Fibroblast of skin of back (primary cell): Measurements from ENCODE around the gene LRRC37A.
"Not testable (repeated sequence)": the region's sequence is repeated elsewhere in the genome, so short reads cannot be mapped to it uniquely, and the experiment has no call there.

ENCODE experiments used
- DNase-seq: peaks from one replicate; pipeline ENCODE4 v3.0.0-alpha.2; 2013

Gene LRRC37A

DNA sequence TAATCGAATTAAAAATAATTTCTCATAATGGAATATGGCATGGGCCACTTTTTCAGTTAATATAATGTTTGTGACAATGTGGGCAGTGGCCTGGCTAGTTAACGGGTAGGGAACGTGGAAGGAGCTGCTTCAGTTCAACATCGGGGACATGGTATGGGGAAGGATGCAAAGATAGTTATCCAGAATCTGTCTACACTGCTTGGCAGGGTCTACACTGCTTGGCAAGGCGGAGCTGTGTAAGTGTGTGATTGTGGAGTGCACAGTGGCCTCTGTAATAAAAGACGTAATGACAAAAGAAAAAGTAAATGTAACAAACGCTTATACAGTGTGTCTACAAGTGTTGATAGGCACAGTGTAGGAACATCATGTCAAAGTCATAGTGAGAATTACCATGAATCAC lies 7.3 kb upstream of the LRRC37A start:
- DNase-seq, result not testable (repeated sequence)

DNA sequence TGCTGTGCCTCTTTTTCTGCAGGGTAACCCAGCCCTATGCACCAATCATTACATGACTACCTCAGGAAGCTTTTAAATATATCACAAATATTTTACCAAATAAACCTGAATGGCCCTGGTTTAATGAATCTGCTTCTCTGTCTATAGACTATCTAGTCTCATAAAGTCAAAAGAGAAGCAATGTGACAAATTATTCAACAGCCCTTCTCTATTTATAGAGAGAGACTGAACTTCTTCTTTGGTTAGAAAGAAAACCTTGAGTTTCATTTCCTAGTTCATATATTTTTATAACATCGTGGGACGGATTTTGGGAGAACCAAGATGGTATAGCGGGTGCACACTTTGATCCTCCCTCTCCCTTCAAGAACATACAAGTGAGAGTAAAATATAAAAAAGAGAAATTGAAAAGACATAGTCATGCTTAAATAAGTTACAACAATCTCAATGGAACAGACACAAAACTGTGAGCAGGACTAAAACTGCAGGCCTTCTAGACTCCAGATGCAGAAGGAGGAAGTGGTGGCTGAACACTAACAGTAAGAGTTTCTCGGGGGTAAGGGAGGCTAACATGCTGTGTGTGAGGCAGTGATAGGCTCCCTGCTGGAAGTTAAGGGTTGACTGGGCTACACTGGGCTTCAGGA lies 3.9 kb upstream of the LRRC37A start:
- DNase-seq, result not testable (repeated sequence)

DNA sequence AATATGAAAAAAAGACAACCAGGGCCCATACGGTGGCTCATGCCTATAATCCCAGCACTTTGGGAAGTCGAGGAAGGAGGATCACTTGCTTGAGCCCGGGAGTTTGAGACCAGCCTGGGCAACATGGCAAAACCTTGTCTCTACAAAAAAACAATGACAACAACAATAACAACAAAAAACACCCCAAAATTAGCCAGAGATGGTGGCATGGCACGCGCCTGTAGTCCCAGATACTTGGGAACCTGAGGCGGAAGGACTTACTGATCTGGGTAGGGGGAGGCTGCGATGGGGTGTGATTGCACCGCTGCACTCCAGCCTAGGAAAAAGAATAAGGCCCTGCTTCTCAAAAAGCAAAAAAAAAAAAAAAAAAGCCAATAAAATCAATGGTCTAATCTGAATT lies 3.3 kb upstream of the LRRC37A start:
- not testable (repeated sequence) for DNase-seq

DNA sequence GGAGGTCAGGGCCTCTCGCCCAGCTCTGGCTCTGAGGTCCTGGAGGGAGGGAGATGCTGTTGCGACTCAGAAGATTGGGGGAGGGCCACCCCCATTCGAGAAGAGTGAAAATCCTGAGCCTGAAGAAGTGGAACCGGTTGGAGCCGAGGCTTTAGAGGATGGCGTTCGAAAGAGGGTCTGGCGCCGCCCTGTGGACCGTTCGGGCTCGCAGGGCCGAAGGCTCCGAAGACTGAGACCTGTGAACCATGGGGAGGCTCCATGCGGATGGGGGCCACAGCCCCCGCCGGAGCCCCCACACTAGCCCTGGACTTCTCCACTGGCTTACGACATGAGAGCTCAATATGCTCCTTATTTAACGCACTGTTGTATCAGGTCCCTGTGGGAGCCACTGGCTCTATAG lies 46.3 kb downstream of the LRRC37A start:
- not testable (repeated sequence) for DNase-seq

DNA sequence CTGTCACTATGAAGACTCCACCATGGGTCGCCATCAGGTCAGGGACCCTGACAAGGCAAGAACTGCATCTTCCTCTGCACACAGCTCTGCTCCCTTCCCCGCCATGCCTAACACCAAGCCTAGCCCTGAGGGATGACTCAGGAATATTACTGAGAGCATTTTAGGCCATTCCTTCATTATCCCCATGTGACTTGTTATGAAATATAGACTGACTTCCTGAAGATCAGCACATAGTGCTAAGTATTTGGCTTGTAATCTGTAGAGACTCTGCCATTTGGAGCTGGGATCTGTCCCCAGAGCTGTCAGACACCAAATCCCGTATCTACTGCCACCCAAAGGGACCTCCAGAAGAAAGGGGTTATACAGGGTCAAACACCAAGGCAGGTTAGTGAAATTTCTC lies 47.2 kb downstream of the LRRC37A start:
- DNase-seq, result not testable (repeated sequence)

DNA sequence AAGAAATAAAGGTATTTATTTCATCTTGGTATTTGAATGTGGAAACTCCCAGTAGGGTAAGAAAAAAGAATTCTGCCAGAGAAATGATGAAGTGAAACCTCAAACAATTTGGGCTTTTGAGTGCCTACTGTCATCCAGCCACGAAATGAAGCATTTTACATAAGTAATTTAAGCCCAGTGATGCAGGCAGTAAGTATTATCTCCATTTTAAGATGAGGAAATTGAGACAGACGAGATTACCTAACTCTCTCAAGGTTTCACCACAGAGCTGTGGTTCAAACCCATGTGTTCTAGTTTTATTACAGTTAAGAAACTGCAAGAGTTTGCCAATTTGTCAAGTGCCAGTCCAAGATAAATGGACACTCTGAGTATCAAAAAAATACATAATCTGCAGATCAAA lies 53.4 kb downstream of the LRRC37A start:
- not testable (repeated sequence) for DNase-seq

DNA sequence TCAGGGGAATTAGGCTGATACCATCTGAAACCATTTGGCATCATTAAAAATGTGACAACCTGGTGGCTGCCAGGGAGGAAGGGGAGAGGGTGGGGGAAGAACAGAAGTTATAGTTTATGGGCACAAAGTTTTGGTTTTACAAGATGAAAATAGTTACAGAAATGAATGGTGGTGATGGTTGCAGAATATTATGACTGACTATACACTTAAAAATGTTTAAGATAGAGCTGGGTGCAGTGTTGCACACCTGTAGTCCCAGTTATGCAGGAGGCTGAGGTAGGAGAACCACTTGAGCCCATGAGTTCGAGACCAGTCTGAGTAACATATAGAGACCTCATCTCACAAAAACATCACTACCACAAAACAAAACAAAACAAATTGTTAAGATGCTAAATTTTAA lies 54.1 kb downstream of the LRRC37A start:
- DNase-seq, result not testable (repeated sequence)

DNA sequence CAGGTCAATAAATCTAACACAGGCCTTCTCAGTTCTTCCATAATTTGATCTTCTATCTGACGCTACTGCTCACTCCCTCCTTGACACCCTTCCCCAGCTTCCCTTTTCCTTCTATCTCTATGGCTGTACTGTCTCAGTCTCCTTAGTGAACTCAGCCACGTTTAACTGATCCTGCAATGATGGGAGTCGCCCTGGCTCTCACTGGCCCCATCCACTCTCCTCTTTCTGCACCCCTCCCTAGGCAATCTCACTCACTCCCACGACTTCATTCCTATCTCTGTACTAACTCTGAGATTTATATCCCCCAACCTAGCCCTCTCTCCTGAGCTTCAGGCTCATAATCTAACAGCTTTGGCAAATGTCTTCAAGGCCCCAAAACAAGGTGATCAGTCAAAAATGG lies 58.9 kb downstream of the LRRC37A start:
- not testable (repeated sequence) for DNase-seq

DNA sequence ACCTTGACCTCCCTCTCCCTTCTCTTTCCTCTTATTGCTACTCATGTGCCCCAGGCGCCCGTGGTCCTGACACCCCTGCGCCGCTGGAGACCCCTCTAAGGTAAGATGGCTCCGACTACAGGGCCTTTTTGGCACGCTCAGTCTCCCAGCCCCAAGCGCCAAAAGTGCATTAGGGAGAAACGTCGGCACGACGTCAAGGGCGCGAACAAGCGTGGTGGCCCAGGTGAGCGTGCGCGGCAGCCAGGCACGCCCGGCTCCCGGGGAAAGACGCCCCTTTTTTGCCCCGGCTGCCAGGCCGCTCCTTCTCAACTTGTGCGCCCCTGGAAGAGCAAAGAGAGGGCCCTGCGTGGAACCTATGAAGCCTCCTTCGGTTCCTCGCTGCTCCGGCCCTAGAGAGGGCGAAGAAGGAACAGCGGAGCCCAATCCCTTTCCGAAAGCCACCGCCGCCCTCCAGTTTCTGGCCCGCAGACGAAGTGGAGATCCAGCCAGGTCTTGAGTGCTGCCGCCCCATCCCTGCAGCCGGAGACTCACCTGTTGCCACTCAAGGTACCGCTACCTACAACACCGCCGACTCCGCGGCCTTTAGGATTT lies 66.3 kb downstream of the LRRC37A start:
- not testable (repeated sequence) for DNase-seq

DNA sequence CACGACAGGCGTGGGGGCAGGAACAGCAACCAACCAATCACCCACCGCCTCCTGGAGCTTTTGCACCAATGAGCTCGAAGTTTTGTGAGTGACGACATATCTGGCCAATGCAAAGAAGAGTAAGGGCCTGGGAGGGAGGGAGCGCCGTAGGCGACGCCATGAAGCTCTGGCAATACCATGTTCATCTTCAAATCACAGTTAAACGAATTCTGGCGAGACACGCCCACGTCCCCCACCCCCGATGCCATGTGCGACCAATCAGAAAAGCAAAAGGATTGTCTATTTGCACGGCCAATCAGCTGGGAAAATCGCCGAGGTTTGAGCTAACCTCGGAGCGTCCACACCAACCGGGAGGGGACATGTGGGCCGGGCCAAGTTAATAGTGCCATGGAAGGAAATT lies 66.8 kb downstream of the LRRC37A start, which contains the start of gene ARL17B:
ARL17B (minus strand) TSS at position 12 of the 400 bp plus-strand sequence. CDS start 3,369 bp downstream, outside the sequence.
- DNase-seq, result not testable (repeated sequence)

DNA sequence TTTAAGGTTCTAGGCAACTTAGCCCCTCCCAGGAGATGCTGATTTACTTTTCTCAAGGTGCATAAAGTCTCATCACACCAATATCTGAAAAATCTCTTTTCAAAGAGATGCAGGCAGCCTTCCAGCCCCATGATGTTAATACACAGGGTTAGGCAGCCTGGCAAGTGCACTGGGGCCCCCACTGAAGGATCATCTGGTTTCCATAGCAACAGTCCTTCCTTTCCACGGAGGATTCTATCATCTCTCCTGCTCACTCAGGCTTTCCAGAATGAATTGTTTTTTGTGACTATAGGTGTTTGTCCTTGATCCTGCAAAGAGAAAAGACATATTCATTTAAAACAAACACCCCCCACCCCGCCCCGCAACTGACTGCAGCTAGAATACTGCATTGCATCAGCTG lies 72.6 kb downstream of the LRRC37A start:
- not testable (repeated sequence) for DNase-seq

DNA sequence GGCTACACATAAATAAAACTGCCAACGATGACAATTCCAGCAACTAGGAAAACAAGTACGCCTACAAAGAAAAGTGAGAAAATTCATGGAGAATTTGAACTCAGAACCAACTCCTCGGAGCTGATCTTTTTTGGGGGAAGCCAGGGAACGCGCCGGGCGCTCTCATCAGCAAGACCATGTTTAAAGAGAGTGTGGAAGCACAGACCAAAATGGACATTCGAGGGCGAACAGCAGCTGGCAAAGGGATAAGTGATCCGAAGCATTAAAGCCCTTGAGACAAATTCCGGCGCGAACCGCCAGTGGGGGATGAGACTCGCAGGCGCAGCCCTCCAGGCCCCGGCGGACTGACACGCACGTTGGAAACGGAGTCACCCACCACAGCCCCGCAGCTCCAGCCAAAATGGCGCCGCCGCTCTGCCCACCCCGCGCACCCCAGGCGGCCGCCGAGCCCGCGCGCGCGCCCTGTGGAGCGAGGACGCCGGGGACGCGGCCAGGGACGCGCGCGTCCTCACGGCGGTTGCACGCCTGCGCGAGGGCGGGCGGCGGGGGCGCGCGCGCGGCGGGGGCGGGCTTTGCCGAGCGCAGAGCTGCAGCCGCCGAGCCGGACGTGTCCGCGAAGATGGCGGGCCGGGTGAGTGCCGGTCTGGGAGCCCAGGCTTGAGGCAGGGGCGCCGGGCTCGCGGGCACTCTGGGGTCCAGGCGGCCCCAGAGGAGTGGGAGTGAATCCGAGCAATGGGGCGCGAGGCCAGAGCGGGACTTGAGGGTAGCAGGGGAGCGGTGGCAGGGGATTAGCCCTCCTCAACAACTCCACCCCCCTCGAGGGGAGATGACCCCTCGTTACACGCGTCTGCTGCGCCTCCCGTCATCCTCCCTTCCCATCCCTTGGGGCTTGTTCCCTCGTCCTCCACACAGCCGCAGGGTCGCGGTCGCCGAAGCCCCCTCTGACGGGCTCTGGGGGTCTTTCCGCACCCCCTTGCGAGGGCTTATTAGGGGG lies 77.6 kb downstream of the LRRC37A start:
- not testable (repeated sequence) for DNase-seq

DNA sequence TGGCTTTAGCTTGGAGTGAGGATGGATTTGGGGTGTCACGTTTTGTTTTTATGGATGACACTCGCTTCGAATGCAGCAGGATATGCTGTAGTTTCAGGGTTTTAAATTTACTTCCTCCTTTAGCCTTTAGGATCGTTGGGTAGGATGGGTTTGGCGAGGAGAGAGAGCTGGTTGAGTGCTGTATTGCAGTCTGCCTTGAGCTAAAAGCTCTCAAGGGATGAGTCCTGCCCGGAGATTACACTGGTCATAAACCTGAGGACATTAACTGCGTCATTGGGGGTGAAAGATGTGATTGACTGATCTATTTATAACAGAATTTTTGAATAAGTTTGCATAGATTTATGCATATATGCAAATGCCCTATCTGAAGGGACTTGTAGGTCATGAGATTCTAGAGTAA lies 78.5 kb downstream of the LRRC37A start:
- DNase-seq, result not testable (repeated sequence)

DNA sequence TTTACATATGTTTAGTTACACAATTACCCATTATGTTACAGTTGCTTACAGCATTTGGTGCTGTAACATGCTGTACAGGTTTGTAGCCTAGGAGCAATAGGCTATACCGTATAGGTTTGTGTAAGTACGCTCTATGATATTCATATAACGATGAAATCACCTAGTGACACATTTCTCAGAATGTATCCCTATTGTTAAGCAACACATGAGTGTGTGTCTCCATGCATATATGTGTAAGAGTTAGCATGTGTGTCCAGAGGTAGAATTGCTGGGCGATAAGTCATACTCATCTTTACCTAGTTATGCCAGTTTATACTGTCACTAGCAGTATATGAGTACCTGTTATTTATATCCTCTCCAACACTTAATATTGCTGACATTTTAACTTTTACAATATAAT lies 88.2 kb downstream of the LRRC37A start:
- not testable (repeated sequence) for DNase-seq

DNA sequence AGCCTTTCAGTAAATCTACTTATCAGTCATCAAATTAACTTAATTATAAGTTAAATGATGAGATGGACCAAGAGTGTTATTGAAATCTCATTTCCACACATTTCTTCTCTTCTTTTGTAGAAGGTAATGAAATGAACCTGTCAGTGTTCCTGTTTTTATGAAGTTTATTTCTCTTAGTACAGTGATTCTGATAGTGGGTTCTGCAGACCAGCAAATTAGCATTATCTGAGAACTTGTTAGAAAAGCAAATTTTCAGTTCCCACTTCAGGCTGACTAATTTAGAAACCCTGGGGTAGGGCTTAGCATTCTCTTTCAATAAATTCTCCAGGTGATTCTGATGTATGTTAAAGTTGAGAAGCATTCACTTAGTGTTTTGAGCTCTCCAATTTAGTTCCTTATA lies 90.6 kb downstream of the LRRC37A start:
- not testable (repeated sequence) for DNase-seq
